ENCODE data around the gene EMILIN2.
"Not testable (repeated sequence)": the region's sequence is repeated elsewhere in the genome, so short reads cannot be mapped to it uniquely, and the experiment has no call there.

GRCh38 chr18:2836118-2836517 is 10.7 kb upstream of the EMILIN2 start:
- TF ChIP-seq, protein P1, sequence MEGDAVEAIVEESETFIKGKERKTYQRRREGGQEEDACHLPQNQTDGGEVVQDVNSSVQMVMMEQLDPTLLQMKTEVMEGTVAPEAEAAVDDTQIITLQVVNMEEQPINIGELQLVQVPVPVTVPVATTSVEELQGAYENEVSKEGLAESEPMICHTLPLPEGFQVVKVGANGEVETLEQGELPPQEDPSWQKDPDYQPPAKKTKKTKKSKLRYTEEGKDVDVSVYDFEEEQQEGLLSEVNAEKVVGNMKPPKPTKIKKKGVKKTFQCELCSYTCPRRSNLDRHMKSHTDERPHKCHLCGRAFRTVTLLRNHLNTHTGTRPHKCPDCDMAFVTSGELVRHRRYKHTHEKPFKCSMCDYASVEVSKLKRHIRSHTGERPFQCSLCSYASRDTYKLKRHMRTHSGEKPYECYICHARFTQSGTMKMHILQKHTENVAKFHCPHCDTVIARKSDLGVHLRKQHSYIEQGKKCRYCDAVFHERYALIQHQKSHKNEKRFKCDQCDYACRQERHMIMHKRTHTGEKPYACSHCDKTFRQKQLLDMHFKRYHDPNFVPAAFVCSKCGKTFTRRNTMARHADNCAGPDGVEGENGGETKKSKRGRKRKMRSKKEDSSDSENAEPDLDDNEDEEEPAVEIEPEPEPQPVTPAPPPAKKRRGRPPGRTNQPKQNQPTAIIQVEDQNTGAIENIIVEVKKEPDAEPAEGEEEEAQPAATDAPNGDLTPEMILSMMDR (IDR thresholded peaks at IDR 0.05; ENCODE audit: low read depth, low read length, poor library complexity, severe bottlenecking), result not testable (repeated sequence)
- not testable (repeated sequence) for TF ChIP-seq EZH2phosphoT487 (IDR thresholded peaks at IDR 0.05; ENCODE audit: borderline replicate concordance, low read length)
